AG08396 (cell line): ENCODE data around the gene ZFR2.

Source experiments
- DNase-seq: peaks from one replicate; pipeline ENCODE4 v3.0.0; 2012; ENCODE audit warnings: low spot score, mixed read lengths

ZFR2 gene

DNA sequence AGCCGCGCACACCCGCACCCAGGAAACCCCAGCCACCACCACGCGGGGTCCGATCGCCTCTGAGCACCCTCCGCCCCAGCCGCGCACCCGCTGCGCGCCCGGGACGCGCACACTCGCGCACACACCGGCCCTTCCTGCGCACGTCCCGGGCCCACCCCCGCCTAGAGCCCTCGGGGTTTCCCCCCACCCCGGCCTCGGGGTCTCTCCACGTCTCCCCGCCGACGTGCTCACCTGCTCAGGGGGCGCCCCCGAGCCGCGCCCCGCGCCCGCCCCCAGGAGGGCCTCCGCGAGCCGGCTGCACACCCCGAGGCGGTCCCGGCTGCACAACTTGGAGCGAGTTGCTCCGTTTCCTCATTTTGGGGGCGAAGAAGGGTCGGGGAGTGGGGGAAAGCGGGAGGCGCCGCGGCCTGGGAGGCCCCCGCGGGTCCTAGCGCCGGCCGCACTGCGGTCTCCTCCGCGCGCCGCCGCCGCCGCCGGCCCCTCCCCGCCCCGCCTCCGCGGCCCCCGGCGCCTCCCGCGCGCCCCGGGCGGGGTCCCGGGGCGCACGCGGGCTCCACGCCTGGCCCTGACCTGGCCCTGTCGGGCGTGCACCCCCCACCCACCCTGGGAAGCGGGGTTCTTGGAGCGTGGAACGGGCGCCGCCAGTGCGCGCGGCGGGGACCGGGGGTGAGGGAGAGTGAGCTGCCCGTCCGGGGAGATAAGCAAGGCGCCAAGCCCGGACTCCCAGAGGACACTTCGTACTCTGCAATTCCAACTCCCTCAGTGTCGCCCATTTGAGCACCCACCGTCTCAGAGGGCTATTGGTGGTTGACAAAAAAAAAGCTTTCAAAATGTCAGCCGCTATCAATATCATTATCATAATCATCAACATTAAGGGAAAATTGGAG is 82.7 kb downstream of the ZFR2 start, which contains the start of gene MATK:
Gene MATK (minus strand): TSS at position 444 of the 887 bp plus-strand sequence. CDS start 1,246 bp downstream, outside the sequence.
- DNase-seq: no peak

DNA sequence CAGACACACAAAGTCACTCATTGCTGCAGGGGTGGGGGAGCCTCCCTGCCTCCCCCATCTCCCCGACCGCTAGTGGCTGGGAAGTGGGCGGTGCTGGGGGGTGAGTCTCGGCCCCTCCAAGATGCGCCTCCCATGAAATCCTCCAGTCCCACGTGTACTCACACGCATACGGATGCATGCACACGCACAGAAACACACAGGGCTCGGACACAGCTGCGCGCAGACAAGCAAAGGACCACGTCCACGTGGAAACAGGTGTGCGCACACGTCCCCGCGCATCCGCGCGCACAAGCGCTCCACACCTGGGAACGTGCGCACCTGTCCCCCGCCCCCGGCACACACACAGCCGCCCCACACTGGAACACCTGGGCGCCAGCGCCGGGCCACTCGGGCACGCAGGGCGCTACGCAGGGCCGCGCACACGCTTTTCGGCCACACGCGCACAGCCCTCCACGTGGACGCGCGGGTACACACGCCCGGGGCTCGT is 83.3 kb downstream of the ZFR2 start:
- no peak for DNase-seq

DNA sequence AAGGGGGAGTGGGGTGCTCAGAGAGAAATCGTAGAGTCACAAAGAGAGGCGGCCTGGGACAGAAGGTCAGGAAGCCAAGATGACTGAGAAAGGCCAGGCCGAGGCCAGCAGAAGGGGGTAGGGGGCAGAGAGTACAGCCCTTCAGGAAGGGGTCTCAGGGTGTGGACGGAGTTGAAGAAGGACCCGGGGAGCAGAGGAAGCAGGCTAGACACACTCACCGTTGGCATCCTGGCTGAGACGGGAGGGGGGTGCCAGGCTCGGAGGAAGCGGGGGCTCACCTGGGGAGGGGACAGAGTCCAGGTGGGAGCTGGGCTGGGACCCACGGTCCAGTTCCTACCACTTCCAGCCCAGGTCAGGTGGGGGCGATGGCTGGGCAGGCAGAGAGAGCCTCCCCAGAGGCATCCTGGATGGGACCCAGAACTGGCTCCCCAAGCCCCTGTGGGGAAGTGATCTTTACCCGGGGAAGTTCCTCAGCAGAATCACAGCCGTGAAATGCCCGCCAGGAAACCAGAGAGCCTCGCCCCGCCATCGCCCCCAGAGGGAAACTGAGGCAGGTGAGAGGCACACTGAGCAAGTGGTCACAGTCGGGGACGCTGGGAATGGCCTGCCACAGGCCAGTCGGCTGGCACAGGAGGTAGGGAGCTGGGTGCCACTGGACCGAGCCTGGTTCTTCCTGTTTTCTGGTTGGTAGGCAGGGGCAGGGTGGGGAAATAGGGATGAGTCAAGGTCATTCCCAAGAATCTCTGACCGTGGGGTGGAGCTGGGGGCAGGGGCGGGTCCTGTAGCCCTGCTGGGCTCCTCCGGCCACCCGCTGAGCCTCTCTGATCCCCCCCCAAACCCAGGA is 84.0 kb downstream of the ZFR2 start:
- DNase-seq: no peak

DNA sequence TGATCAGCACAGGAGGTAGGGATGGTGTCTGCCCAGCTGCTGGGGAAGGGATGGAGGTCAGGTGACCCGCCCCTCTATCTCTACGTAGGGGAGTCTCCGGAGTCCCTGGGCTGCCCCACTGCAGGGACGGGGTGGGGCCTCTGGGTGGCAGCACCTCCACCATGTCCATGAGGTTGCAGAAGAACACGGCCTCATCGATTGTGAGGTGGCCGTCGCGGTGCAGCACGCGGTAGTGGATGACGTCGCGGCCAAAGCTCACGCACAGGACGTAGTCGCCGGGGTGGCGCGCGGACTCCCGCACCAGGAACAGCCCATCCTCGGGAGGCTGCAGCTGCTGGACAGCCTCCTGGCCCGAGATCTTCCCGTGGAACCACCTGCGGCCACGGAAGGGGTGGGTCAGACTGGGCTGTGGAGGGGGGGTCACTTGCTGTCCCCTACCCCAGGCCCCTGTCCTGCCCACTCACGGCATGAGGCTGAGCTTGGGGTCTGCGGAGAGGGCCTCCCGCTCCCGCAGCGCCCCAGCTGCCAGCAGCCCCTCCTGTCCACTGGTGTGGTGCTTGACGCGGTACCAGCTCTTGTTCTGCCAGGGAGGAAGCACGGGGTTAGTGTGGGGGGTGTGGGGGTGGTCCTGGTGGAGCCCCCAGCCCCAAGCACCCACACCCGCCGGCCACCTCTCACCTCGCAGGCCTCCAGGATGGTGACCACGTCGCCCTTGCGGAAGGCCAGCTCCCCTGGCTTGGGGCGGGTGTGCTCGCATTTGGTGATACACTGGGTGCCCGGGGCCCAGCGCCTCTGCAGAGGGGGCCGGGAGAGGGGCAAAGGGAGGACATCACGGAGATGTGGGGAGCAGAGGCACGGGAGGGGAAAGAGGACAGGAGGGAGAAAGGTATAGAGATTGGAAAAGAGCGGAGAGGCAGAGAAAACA is 84.9 kb downstream of the ZFR2 start:
- DNase-seq: no peak

DNA sequence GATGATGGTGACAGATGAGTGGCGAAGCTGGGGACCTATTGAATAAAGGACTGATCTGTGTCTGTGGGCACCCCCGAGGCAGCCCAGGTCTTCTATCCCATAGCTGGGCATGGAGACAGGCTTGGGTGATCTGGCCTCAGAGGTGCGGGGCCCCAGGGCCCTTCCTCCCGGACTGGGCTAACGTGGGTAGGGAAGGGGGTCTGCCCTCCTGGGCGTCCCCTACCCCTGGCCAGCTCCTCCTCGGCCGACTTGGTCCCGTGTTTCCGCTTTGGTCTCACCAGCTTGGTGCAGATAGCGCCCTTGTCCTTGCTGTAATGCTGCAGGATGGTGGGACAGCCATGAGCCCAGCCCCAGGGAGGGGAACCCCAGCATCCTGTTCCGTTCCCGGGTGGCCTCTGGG is 85.9 kb downstream of the ZFR2 start:
- DNase-seq: no peak

DNA sequence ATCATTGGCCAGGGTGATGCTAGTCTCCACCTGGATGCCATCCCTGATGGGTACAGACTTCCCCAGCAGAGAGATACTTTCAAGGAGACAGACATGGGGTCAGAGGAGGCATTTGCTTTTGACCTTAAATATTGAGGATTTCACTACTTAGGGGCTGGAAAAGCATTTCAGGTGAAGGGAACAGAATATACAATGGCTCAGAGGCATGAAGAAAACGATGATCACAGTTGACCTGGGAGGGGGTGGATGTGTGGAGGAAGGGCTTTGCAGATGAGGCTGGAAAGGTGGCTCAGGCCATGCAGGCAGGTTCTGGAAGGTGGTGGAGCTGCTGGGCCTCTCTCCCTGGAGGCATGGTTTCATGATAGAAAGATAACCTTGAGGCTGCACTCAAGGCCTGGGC is 86.5 kb downstream of the ZFR2 start:
- DNase-seq: no peak

DNA sequence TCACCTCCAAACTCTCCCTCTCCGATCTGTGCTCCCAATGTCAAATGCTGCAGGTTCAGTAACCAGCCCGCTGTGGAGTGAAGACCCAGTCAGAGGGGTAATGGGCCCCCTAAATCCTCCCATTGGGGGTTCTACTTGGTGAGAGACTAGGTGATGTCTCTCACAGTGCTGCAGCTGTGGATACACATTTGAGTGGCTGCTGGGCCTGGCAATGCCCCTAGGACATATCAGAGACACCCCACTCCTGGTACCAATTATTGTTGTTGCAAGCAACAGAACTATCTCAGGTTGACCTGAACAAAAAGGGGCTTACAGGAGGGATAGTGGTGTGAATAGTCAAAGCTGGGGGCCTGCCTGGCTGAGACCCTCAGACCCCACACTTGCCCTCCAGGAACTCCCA is 87.2 kb downstream of the ZFR2 start:
- DNase-seq: no peak

DNA sequence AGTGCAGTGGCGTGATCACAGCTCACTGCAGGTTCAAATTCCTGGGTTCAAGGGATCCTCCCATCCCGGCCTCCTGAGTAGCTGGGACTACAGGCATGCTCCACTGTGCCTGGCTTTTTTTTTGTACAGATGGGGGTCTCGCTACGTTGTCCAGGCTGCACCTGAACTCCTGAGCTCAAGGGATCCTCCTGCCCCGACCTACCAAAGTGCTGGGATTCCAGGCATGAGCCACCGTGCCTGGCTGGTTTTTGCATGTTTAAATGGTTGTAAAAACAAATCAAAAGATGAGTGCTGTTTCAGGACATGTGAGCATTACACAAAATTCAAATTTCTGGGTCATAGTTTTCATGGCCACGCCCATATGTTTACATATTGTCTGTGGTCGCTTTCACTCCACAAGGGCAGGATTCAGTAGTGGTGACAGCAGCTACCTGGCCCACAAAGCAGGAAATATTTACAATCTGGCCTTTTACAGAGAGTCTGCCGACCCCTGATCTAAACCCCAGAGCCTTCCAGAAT is 88.0 kb downstream of the ZFR2 start:
- DNase-seq: no peak

DNA sequence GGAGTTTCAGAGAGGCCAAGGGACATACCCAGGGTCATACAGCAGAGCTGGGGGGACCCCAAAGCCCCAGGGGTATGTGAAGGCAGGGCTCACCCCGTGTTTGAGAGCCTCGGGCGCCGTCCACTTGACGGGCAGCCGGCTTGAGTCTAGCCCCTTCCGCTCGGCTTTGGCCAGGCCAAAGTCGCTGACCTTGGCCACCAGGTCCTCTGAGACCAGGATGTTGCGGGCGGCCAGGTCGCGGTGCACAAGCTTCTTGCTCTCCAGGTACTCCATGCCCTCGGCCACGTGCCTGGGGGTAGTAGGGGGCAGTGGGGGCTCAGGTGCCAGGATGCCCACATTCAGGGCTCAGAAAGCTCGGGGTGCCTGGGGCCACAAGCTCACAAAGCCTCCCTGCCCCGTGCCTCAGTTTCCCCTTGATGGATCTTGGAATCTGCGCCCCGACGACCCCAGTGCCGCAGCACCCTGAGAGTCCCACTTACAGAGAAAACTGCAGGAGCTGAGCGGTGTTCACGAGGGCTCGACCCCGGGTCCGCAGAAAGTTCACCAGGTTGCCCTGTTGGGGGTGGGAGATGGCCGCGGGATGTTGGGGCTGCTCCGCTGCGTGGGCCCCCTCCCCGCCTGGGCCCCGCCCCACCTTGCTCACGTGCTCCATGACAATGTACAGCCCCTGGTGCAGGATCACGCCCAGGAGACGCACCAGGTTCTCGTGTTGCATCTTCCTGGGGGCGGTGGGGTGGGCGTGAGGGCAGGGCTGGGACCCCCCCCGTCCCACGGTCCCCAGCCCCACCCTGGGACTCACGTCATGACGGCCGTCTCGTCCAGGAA is 89.7 kb downstream of the ZFR2 start:
- DNase-seq: no peak

DNA sequence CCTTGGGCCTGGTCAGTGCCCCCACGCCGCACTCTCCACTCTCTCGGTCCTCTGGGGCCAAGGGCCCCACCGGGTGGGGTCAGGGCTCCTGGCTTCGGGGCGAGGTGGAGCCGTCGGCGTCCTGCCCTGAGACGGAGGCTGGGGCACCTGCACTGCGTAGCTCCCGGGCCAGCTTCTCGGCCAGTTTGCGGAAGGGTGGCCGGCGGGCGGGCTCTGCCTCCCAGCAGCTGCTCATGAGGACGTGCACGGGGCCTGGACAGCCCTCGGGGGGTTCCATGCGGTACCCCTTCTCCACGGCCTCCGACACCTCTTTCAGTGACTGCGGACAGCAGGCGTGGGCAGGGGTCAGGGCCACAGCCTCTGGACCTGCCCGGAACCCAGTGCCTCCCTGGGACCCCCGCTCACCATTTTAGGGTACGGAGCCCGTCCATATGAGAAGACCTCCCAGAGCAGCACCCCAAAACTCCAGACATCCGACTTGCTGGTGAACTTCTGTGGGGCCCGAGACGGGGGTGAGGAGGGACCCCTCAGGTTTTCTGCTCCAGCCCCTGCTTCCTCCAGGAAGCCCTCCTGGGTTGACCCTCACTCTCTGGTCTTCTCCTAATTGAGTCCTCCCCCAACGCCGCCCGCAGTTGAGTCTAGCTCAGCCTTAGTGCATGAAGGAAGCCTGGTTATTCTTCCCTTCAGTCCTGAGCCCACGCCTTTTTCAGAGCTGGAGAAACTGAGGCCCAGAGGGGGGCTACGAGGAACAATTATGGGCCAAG is 90.6 kb downstream of the ZFR2 start:
- DNase-seq: no peak

DNA sequence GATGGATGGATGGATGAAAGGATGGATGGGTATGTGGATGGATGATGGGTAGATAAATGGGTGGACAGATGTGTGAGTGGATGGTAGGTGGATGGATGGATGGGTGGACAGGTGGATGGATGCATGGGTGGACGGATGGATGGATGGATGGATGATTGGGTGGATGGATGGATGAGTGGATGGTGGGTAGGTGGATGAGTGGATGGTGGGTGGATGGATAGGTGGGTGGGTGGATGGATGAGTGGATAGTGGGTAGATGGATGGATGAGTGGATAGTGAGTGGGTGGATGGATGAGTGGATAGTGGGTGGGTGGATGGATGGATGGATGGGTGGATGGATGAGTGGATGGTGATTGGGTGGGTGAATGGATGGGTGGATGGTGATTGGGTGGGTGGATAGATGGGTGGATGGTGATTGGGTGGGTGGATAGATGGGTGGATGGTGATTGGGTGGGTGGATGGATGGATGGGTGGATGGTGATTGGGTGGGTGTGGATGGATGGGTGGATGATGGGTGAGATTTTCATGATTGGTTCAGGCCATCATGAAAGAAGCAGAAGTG is 92.3 kb downstream of the ZFR2 start:
- DNase-seq: no peak

DNA sequence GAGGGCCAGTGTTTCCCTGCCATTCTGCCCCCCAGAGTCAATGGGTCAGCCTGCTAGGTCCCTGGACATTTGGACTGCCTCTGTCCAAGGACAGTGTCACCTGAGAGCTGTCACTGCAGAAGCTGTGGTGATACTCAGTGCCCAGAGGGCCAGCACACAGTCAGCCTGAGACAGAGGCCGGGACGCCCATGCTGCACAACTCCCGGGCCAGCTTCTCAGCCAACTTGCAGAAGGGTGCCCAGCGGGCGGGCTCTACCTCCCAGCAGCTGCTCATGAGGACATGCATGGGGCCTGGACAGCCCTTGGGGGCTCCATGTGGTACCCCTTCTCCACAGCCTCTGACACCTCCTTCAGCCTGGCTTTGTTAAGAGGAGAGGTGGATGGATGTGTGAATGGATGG is 93.0 kb downstream of the ZFR2 start:
- no peak for DNase-seq

DNA sequence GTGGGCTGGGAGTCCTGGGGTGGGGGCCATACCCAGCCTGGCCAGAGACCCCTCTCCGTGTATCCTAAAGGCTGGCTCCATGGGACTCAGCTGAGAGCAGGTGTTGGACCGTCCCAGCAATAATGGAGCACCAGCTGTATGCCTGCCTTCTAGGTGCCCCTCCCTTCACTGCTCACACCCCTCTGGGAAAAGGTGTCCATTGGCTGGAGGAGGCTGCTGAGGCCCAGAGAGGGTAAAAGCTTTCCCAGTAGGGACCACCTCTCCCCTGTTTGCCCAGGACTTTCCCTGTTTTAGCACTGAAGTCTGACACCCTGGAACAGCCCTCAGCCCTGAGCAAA is 93.5 kb downstream of the ZFR2 start:
- DNase-seq: no peak

DNA sequence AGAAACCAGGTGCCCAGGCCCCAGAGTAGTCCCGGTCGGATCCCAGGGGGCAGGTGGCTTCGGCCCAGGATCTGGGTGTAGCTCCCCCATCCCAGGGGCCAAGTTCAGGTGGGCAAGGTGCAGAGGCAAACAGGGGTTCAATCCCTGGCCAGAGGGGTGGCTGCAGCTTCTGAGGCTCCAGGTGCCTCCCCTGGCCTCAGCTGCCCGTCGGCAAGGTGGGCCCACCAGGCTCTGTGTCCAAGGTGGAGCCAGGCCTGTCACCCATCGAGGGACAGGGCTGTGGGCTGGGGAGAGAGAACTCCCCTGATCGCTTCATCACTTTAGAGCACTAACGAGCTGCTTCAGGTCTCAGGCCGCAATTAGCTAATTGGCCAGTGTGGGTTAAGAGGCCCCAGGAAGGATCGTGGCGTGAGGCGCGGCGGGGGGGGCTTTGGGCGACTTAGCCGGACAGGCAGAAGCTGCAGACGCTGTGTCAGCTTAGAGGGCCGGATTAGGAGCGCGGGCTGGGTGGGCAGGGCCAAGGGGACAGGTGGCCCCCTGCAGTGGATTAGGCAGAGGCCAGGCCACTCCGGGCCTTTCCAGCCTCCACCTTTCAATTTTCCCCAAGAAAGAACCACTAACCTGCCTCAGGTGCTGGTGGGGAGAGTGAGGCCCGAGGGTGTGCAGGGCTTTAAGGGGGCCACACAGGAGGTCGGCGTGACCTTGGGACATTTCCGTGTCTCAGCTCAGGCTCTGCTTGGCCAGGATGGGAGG is 94.0 kb downstream of the ZFR2 start:
- DNase-seq: no peak

DNA sequence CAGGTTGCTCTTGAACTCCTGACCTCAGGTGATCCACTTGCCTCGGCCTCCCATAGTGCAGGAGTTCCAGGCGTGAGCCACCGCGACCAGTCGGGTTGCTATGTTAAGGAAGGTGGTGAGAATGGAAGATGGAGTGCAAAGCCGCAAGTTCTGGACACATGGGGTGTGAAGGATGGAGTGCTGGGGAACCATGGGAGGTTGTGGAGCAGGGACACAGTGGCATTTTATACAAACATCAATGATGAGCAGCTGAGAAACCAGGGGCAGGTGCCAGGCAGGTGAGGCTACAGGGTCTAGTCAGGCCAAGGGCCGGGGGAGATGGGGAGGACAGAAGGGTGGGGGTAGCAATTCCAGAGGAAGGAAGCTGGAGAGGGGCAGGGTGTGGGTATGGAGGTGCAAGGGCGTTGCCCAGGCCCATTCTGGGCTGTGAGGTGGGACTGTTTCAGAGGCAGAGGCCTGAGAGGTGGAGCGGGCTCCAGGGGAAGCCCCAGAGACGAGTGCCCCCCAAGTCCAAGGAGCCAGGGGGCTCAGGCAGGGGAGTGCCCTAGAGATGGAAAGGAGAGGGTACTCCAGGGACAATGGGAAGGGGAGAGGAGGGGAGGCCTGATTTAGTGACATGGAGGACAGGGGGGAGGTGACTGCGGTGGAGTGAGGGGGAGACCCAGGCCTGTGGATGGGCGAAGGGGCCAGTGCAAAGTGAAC is 94.9 kb downstream of the ZFR2 start:
- DNase-seq: no peak

DNA sequence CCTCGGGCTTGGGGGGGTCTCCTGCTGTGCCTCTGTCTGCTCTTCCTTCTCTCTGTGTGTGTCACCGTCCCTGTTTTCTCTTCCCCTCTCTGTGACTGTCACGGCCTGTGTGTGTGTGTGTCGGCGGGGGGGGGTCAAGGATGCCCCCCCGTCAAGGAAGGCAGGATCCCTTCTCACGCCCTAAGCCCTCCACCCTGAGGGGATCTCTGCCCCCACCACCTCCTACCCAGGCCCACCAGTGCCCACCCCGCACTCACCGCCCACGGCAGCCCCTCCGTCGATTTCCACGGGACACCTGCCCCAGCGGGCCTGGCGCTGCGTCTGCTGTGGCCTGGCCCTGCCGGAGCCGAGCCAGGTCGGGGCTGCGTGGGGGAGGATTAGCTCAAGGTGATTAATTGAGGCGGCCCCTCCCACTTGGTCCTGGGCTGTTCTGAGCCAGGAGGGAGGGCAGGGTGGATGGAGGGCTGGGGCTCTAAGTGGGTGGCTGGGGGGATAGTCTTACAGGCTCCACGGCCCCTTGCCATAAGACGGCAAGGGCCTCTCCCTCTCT is 96.9 kb downstream of the ZFR2 start, which contains the start of gene RAX2:
Gene RAX2 (minus strand): TSS at position 323 of the 550 bp plus-strand sequence. CDS start 486 bp downstream, outside the sequence.
- no peak for DNase-seq

DNA sequence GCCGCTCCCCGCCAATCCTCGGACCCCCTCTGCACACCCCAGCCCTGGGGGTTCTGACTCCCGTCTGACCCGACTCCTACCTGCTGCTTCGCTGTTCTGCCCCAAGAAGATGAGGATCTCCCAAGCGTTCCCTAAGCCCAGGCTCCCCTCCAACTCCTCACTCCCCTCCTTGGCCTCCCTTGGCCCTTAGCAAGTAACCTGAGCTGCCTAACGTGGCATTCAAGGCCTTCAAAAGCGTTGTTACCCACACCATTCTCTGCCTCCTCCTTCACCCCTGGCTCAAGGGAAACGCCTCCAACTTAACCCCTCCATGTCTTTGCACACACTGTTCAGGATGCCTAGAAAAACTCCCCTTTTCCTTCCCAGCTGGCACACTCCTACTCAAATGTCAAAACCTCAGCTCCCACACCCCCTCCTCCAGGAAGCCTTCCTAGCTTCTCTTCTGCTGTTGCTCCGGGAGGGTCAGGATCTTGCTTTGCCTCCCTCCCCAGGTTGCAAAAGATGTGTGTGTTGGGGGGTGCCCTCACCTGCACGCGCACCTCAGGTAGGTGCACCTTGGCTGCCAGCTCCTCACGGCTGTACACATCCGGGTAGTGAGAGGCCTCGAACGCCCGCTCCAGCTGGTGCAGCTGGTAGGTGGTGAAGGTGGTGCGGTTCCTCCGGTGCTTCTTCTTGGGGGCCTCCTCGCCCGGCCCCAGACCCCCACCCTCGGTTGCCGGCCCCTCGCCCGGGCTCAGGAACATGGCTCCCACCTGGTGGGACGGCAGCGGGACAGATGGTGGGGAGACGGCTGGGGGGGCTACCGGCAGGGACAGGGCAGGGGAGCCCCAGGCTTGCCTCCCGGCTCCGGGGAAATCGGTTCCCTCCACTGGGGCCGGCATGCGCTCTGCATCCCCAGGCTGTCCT is 97.6 kb downstream of the ZFR2 start:
- no peak for DNase-seq
